Left kidney (tissue), 2 donors: Measurements from ENCODE around the gene PRR5L. TPM values are rescaled to one million over a fixed set of nuclear protein-coding genes. Genes with fewer than 3 reads are reported as not detected.

Experiments used
- DNase-seq: peaks from one replicate; pipeline ENCODE4 v3.0.0-alpha.2; 2013
- polyA plus RNA-seq: library from polyadenylated mRNA; unstranded; fragments of 120-200 nt; gene quantifications from one replicate; pipeline ENCODE4 v1.2.1, GENCODE V29; 2013; ENCODE audit not compliant: insufficient read length

Gene PRR5L
- polyA plus RNA-seq, 1 donor: 17.3 TPM

GRCh38 chr11:36358436-36358835, 62.3 kb downstream of the PRR5L start:
- no peak for DNase-seq

DNA sequence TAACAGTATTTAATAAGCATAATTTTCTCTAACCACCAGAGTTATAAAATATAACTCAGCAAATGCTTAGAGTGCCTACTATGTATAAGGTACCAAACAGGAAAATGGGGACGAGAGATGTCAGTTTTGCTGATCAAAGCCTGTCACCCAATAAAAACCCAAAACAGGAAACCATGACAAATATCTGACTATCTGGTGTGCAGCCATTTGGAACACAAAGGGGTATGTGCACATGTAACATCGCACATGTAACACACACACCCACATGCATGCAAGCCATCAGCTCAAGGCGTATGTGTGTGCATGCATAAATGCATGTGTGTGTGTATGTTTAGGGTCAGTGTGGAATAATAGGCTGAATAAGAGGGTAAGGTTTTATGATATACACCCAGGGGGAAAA, 64.2 kb downstream of the PRR5L start:
- no peak for DNase-seq

DNA sequence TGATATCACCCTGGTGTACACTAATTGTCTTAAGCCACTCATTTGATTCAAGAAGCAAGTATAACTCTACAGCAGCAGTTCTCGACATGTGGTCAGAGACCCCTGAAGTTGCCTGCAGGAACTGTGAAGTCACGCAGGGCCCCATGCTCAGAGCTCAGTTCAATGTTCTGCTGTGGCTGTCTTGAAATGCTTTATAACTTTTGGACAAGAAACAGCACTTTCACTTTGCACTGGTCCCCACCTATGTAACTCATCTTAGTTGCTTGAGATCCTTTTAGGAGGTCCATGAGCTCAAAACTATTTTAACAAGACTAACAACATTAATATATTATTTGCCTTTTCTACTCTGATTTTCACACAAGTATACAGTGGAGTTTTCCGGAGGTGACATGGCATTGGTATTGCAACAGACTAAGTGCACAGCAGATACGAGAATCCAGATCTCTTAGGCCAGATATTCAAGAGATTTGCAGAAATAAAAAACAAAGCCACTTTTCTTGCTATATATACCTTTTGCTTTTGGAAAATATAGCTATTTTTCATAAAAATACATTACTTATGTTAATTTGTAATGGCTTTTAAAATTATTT, 64.8 kb downstream of the PRR5L start:
- DNase-seq: no peak

DNA sequence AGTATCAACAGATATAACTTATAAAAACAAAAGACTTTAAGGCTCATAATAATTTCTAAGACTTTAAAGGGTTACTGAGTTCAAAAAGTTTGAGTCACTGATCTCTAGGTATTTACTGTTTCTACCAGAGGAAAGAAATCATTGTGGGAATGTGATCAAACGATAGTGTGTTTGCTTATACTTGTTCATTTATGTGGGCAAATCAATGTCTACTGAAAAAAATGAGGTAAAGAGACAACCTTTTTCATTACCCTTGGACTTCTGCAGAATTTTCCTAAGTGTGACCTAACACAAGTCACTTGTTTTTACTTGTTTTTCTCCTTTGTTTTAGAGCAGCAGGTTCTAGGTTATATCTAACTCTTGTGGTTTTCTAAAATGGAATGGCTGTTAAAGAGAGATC, 65.4 kb downstream of the PRR5L start:
- DNase-seq: no peak

DNA sequence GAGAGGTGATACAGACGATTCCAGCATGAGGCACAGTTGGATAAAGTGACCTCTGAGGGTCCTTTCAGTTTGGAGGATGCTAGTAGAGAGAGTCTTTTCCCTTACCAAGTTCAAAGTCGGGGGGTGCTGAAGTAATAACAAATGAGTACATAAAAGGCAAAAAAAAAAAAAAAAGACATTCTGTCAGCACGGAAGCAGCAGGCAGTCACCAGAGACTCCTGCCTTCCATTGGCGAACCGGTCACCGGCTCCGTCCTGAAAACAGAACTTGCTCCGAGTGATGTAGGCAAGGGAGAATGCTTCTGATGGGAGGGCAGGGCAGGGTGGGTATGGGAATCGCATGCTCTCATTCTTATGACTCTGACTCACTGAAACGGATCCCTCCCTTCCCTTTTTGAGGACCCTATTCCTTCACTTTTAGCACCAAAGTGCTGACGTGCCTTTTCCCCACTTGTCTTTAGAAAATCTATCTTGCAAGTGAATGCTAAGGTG, 65.9 kb downstream of the PRR5L start:
- DNase-seq: no peak

- DNase-seq: no peak
Measured at GRCh38 chr11:36362902-36363301, 66.8 kb downstream of the PRR5L start.

GRCh38 chr11:36363361-36364268, 67.5 kb downstream of the PRR5L start:
- DNase-seq: no peak

DNA sequence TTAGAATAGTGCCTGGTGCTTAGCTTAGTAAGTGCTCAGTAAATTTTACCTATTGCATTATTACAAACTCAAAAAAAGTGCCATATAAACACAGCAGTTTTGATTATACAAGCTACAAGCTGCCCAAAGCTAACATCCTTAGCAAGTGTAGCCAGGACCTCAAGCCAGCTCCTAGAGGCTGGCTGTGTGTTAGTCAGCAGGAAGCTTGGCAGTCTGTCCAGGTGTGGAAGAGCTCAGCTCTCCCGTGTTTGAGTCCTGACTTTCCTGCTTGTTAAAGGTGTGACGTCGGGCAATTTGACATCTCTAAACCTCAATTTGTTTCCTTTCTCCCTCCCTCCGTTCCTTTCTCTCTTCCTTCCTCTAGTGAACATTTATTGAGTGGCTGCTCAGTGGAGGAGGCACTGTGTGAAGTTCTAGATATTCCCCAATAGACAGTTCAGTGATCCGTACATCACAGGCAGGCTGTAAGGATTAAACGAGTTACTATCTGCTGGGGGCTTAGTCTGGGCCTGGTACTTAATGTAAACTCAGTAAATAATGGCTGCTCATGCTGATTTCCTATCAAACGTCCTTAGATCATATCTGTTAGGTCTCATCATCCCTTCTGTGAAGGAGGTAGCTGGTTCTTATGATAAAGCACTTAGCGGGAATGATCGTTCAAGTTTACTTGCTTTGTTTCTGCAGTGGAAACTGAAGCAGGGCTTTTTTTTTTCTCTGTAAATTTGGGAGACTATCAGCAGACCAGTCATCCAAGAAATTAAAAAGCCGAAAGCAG, 68.7 kb downstream of the PRR5L start:
- DNase-seq: no peak

DNA sequence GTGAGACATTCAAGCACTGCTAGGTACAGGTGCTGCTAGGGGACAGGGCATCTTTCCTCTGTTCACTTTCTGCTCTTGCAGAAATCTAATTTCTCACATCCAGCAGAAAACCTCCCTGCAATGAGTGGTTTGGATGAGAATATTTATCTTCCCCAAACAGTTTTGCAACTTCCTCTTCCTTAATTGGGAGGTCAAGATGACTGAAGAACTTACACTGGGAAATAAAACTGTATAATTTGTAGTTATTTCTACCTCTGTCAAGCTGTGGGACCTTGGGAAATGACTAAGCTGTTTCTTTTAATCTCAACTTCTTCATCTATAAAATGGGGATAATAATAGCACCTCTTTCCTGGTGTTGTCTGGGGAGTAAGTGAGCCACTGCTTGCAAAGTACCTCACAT, 69.8 kb downstream of the PRR5L start:
- DNase-seq: no peak

DNA sequence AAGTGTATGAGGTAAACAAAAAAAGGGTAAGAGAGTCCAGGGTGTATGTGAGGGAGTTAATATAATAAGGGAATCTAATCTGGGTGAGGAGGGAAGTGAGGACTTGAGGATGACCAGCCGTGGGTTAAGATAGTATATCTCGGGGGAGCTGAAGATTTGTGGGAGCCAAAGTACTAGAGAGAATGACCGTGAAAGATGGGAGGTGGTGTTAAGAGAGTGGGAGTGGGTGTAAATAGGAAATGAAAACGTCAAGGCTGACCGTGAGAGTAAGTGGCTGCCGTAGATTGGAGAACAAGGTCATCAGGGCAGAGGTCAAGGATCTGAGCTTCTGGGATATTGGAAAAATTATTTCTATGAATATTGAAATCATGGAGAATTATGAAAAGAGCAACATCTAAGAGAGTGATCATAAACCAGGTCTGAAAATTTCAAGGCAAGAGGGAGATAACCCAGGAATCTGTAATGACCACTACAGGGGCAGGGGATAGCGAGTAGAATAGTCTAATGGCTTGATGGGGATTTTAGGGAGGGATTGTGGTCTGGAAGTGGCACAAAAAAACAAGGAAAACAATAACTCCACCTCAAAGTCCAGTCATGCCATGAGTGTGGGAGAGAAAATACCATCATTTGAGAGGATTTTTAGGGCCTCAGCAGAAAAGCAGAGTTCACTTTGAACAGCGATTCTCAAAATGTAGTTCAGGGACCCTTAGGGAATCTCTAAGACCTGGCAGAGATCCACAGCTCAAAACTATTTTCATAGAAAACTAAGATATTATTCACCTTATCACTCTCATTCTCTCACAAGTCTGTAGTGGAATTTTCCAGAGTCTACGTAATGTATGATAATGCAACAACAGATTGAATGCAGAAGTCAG, 72.0 kb downstream of the PRR5L start:
- DNase-seq: no peak

DNA sequence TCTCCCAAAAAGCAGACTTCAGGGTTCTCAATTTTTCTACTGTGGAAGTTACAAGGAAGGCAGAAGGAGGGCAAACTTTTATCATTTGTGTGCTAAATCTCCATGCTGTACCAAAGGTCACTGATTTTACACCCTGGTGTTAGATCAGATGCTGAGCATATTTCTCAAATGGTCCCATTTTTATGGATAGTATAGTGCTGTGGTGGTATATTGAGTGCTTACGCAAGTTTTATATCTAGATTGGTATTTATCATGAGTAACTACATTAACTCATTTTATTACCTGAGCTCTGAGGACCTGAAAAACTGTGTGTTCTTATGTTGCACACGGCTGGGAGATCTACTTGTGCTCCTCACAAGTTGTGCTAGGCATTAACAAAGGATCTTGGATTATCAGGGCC, 75.1 kb downstream of the PRR5L start:
- no peak for DNase-seq

GRCh38 chr11:36371590-36371989, 75.5 kb downstream of the PRR5L start:
- no peak for DNase-seq

- no peak for DNase-seq
Measured at GRCh38 chr11:36372101-36372771, 76.1 kb downstream of the PRR5L start.

DNA sequence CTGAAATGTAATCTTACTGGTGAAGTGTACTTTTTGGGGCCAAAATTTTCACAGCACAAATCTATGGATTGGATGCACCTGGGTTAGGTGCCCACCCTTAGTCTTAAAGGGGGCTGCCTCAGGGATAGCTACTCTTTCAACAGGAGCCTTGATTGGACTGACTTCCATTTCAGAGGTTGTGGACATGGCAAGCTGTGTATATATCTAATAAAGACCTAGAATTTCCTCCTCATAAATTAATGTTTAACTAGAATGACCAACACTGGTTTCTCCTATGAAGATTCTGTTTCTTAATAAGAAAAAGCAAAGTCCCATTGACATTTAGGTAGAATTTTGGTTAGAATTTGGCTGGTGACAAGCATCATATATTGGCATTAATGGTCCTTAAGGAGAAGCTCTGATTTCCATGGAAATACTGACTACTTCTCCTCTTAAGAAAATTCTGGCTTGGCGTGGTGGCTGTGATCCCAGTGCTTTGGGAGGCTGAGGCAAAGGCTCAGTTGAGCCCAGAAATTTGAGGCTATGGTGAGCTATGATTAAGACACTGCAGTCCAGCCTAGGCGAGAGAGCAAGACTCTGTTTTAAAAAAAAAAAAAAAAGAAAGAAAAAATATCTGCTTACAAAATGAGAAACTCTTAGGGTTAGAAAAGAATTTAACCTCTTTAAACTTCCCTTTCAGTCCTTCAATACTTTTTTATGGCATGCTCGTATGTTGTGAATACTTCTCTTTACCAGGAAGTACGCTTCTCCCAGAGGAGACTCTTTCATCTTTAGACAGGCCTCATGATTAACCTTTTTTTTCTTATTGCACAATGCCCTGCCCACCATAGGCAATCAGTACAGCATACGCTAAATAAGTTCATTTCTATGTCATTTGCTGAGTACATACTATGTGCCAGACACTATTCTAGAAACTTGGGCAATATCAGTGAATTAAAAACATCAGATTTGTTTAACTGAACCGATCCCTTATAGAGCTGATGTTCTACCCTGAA, 77.2 kb downstream of the PRR5L start:
- DNase-seq: no peak

GRCh38 chr11:36374726-36375125, 78.6 kb downstream of the PRR5L start:
- no peak for DNase-seq

DNA sequence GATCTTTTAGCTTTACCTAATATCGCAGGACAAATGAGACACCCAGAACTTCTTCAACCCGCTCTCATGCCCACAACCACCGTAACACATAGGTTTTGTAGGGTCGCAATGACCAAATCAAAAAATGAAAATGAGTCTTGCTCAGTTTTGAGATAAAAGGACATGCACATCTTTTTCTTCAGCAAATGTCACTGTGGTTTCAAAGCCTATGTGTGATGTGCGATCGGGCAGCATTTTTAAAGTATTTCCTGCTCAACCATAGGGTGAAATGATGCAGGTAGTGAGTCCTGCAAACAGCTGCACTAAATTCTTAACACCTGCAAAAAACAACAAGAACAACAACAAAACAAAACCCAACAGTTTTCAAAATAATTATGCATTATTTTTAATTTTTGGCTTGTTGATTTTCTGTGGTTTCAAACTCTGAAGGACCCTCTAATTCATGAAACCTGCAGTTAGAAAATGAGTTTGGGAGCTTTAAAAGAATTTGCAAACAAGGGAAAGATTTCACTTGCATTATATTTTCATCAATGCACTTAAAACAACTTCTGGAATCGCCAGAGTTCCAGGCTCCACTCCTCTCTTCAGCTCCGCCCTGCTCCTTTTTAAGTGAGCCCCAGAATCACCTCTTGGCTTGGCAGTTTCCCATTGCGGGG, 79.4 kb downstream of the PRR5L start:
- no peak for DNase-seq

GRCh38 chr11:36376009-36376887, 80.2 kb downstream of the PRR5L start:
- peak; percentile 43 for DNase-seq
